Measurements from ENCODE around the gene GIT2.

GRCh38 chr12:109951751-109952150 lies 44.4 kb downstream of the GIT2 start:
- TF ChIP-seq POLR2A (IDR thresholded peaks at IDR 0.05) (no peak), CTCF (IDR thresholded peaks at IDR 0.05) (no peak)

All from adrenal gland (tissue), 5 donors.